Endothelial cell of umbilical vein (primary cell): Measurements from ENCODE around the gene ZNF20. TPM values are rescaled to one million over a fixed set of nuclear protein-coding genes. Genes with fewer than 3 reads are reported as not detected.

ENCODE experiments used
- BruUV-seq: library from RNA; stranded (reverse); fragments of 400-500 nt; replicated peaks from 2 replicates; lab custom pipeline; 2021; lab: Mats Ljungman, UMichigan
- CTCF ChIA-PET: fragments of 300-600, 350-600 bp; sonication (Branson Sonifier 250); formaldehyde crosslinking; loops from one replicate; lab custom pipeline; 2021; ENCODE audit warnings: antibody characterized with exemption, inconsistent platforms; lab: Charles Lee
- POLR2A ChIA-PET: fragments of 300-600, 350-600 bp; sonication (Branson Sonifier 250); formaldehyde crosslinking; loops from one replicate; lab custom pipeline; 2021; ENCODE audit warnings: antibody characterized with exemption, inconsistent platforms; lab: Charles Lee
- DNase-seq: peaks from one replicate; pipeline ENCODE4 v3.0.0-alpha.2; 2011; ENCODE audit warnings: low read depth, low spot score
- FAIRE-seq: peaks from 2 replicates; lab custom pipeline; 2011; peaks lifted over from hg19 to GRCh38; lab: Jason Lieb, UNC
- H2AFZ ChIP-seq: 2 replicates; pipeline ENCODE4 v1.6.0; 2012; ENCODE audit warnings: low read depth, low read length, control low read depth, inconsistent platforms
- H3K27ac ChIP-seq: 2 replicates; pipeline ENCODE4 v1.5.1; 2011; ENCODE audit warnings: low read depth, mild to moderate bottlenecking, control low read depth, low read length, moderate library complexity; ENCODE audit not compliant: insufficient read depth
- H3K27me3 ChIP-seq, 2 experiments: 2 replicates each; pipeline versions ENCODE4 v1.6.0 to v1.6.1; 2011; ENCODE audit warnings: low read length in 2 of 2, mixed read lengths in 1 of 2; ENCODE audit not compliant: control insufficient read depth in 2 of 2, insufficient read depth in 2 of 2
- H3K36me3 ChIP-seq, 2 experiments: 2 replicates in 1 of 2; 3 replicates in 1 of 2; pipeline ENCODE4 v1.5.1; 2011; ENCODE audit warnings: low read length in 2 of 2, mild to moderate bottlenecking in 1 of 2, moderate library complexity in 1 of 2; ENCODE audit not compliant: control insufficient read depth in 2 of 2, insufficient read depth in 2 of 2; ENCODE audit errors: extremely low read depth in 1 of 2
- H3K4me1 ChIP-seq: 3 replicates; pipeline ENCODE4 v1.5.1; 2011; ENCODE audit warnings: mild to moderate bottlenecking, low read length; ENCODE audit not compliant: control insufficient read depth, insufficient read depth; ENCODE audit errors: extremely low read depth
- H3K4me2 ChIP-seq: 2 replicates; pipeline ENCODE4 v1.6.1; 2011; ENCODE audit warnings: low read length, control low read depth, mixed read lengths; ENCODE audit not compliant: insufficient read depth
- H3K4me3 ChIP-seq, 3 experiments: fragments of 200-600 bp in 1 of 3; sonication (generic), shearing (Covaris generic) in 1 of 3; replicated peaks in 1 of 3; 2 replicates each; pipeline ENCODE4 v1.5.1; 2011 to 2016; ENCODE audit warnings: control low read depth in 3 of 3, low read length in 3 of 3, mild to moderate bottlenecking in 2 of 3, inconsistent platforms in 1 of 3, low read depth in 1 of 3, moderate library complexity in 1 of 3; ENCODE audit not compliant: insufficient read depth in 1 of 3
- H3K79me2 ChIP-seq: 2 replicates; pipeline ENCODE4 v1.6.0; 2012; ENCODE audit warnings: low read length, inconsistent platforms; ENCODE audit not compliant: control insufficient read depth, insufficient read depth
- H3K9ac ChIP-seq: replicated peaks from 2 replicates; pipeline ENCODE3; 2011; ENCODE audit warnings: low read length, control low read depth; ENCODE audit not compliant: insufficient read depth; ENCODE audit errors: extremely low read depth
- H3K9me1 ChIP-seq: replicated peaks from 3 replicates; pipeline ENCODE4 v1.6.0; 2011; ENCODE audit warnings: mild to moderate bottlenecking, low read length; ENCODE audit not compliant: control insufficient read depth, insufficient read depth; ENCODE audit errors: extremely low read depth
- H3K9me3 ChIP-seq: replicated peaks from 2 replicates; pipeline ENCODE4 v1.5.1; 2012; ENCODE audit warnings: low read length, inconsistent platforms; ENCODE audit not compliant: control insufficient read depth, insufficient read depth
- H4K20me1 ChIP-seq: replicated peaks from 2 replicates; pipeline ENCODE3; 2011; ENCODE audit warnings: mild to moderate bottlenecking, low read length; ENCODE audit not compliant: control insufficient read depth, insufficient read depth; ENCODE audit errors: extremely low read depth
- EZH2 ChIP-seq: IDR thresholded peaks from 2 replicates; pipeline ENCODE4 v1.6.1; 2012; ENCODE audit warnings: borderline replicate concordance, low read depth, mild to moderate bottlenecking, moderate library complexity, low read length, inconsistent platforms; ENCODE audit not compliant: severe bottlenecking
- GATA2 ChIP-seq: IDR thresholded peaks from 2 replicates; pipeline ENCODE4 v1.7.0; 2011; ENCODE audit warnings: low read depth, mild to moderate bottlenecking, moderate library complexity, mixed read lengths, low read length; ENCODE audit not compliant: insufficient read length, insufficient read depth
- JUN ChIP-seq: IDR thresholded peaks from 2 replicates; pipeline ENCODE4 v1.6.1; 2011; ENCODE audit warnings: borderline replicate concordance, low read depth; ENCODE audit not compliant: insufficient read length, insufficient read depth
- MYC ChIP-seq: IDR thresholded peaks from one replicate; pipeline ENCODE4 v1.6.1; 2011; ENCODE audit warnings: mild to moderate bottlenecking, low read depth, low read length
- POLR2A ChIP-seq: IDR thresholded peaks from 2 replicates; pipeline ENCODE4 v1.6.1; 2012; ENCODE audit warnings: low read depth, mild to moderate bottlenecking, control low read depth, low read length
- dilution Hi-C: fragments of 300-500 bp; cut with MboI; formaldehyde crosslinking; loops from one replicate; pipeline ENCODE4 v1.15.0; 2019; ENCODE audit warnings: low sequenced_read_pairs; ENCODE audit not compliant: extremely low pct_ligation_motif_present
- intact Hi-C: fragments of 100-400 bp; cut with micrococcal nuclease; formaldehyde crosslinking; loops from one replicate; pipeline ENCODE4 v1.10.0; 2022
- polyA plus RNA-seq, 4 experiments: library from polyadenylated mRNA; depleted of rRNA in 3 of 4; stranded (reverse) in 3 of 4; unstranded in 1 of 4; fragments of >200 nt; gene quantifications; 2 replicates each; pipeline versions ENCODE4 v1.2.1 to v1.2.3, GENCODE V29; 2011 to 2012; ENCODE audit warnings: missing spikeins in 1 of 4
- total RNA-seq: library from RNA; stranded (reverse); gene quantifications from 2 replicates; pipeline ENCODE4 v1.2.3, GENCODE V29; 2021
- TF ChIP-seq, protein P1 (sequence below), 2 donors: IDR thresholded peaks; 1 replicate in 1 of 2; 2 replicates in 1 of 2; pipeline ENCODE4 v1.5.1; 2011; ENCODE audit warnings: low read length in 2 of 2, mild to moderate bottlenecking in 2 of 2, moderate library complexity in 2 of 2, control low read depth in 1 of 2, inconsistent platforms in 1 of 2, low read depth in 1 of 2; ENCODE audit not compliant: insufficient read depth in 1 of 2; ENCODE audit errors: extremely low read depth in 1 of 2

ZNF20 gene
- total and polyA plus RNA-seq, 2 donors (not counting 3 experiments of a cell fraction or from before 2014, with no cell fraction given), result 0.35 TPM

DNA sequence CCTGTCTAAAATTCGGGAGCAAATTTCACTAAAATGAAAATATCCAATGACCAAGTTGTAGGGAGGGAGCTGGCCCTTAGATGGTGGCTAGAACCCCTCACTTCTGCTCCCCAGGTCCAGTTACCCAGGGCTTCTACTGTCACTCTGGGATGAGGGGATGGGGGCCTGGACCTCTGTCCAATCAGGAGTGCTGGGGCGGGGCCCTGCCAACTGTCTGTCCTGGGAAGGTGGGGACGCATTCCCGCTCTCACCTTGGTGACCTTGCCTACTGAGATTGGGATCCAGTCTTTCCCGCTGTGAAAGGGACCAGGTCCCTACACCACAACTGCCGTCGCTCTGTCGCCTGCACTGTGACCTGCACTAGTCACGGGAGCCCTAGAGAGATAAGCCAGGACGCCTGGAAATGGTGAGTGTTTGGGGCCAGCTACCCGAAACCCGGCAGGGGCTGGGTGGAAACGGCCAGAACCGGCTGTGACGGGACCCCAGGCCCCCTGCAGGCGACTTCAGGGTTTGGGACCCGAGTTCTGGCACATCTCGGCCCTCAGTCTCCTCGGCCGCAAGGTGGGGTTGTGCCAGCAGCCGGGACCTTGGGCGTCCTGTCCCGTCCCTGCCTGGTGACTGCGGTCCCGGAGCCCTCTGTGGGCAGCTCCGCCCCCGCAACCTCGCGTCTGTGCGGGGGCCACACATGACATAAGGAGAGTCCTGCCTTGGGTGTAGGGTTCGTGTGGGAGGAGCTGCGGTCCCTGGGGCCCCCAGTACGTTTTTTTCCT, 22.8 kb downstream of the ZNF20 start:
- no peak for FAIRE-seq
- dilution Hi-C loops (no loop called here), intact Hi-C loops (no loop called here)
- H3K9me3 ChIP-seq, result peaks cover 10% of the 10 kb centered on the region
- H4K20me1 ChIP-seq, result no peaks in the 10 kb centered on the region
- H3K79me2 ChIP-seq, result no peaks in the 10 kb centered on the region
- ChIA-PET POLR2A (no interaction called here), CTCF (interaction anchor here (0.7 kb wide), 1 partner anchor 46 kb away, joined by 3 read pairs; no protein-coding TSS in a partner anchor)
- H3K4me1 ChIP-seq, result no peaks in the 10 kb centered on the region
- no peaks in the 10 kb centered on the region for H3K27me3 ChIP-seq
- no peaks in the 10 kb centered on the region for H3K36me3 ChIP-seq
- no peaks in the 10 kb centered on the region for H3K9me1 ChIP-seq
- no peak overlapping the region for H2AFZ ChIP-seq
- no TSS peak for BruUV-seq
- H3K4me3 ChIP-seq, result no peak overlapping the region
- H3K9ac ChIP-seq, result no peak overlapping the region
- DNase-seq, result no peak
- TF ChIP-seq EZH2 (no peak), JUN (no peak), GATA2 (no peak), POLR2A (no peak), MYC (no peak)
- TF ChIP-seq, protein P1, sequence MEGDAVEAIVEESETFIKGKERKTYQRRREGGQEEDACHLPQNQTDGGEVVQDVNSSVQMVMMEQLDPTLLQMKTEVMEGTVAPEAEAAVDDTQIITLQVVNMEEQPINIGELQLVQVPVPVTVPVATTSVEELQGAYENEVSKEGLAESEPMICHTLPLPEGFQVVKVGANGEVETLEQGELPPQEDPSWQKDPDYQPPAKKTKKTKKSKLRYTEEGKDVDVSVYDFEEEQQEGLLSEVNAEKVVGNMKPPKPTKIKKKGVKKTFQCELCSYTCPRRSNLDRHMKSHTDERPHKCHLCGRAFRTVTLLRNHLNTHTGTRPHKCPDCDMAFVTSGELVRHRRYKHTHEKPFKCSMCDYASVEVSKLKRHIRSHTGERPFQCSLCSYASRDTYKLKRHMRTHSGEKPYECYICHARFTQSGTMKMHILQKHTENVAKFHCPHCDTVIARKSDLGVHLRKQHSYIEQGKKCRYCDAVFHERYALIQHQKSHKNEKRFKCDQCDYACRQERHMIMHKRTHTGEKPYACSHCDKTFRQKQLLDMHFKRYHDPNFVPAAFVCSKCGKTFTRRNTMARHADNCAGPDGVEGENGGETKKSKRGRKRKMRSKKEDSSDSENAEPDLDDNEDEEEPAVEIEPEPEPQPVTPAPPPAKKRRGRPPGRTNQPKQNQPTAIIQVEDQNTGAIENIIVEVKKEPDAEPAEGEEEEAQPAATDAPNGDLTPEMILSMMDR (IDR thresholded peaks at IDR 0.05; ENCODE audit: extremely low read depth in 1 of 2, insufficient read depth in 1 of 2, low read depth in 1 of 2, low read length in 2 of 2), result no peak
- H3K27ac ChIP-seq, result no peak overlapping the region
- no peak overlapping the region for H3K4me2 ChIP-seq
